GM19324 (cell line): ENCODE measurements around the gene FOXN3.

Experiments used
- ATAC-seq: cut with Tn5 transposase; IDR thresholded peaks from one replicate; pipeline ENCODE4 v1.9.1; 2021; ENCODE audit warnings: mild to moderate bottlenecking, moderate library complexity; ENCODE audit not compliant: unreplicated experiment, low FRiP score

The FOXN3 gene

GRCh38 chr14:89288114-89288513 lies 128.9 kb downstream of the FOXN3 start:
- no peak for ATAC-seq

- no peak for ATAC-seq
Observed at GRCh38 chr14:89284333-89285058, 132.5 kb downstream of the FOXN3 start.

GRCh38 chr14:89283327-89284060 lies 133.5 kb downstream of the FOXN3 start:
- no peak for ATAC-seq

GRCh38 chr14:89282191-89282590 lies 134.8 kb downstream of the FOXN3 start:
- ATAC-seq, result no peak

- no peak for ATAC-seq
Observed at GRCh38 chr14:89280600-89280999, 136.4 kb downstream of the FOXN3 start.

- ATAC-seq, result no peak
Observed at GRCh38 chr14:89279649-89280232, 137.3 kb downstream of the FOXN3 start.

- ATAC-seq, result no peak
Observed at GRCh38 chr14:89277203-89277602, 139.8 kb downstream of the FOXN3 start.

GRCh38 chr14:89276424-89276975 lies 140.5 kb downstream of the FOXN3 start:
- peak; percentile 85 for ATAC-seq

GRCh38 chr14:89270439-89271227 lies 146.4 kb downstream of the FOXN3 start:
- ATAC-seq, result peak; percentile 52

GRCh38 chr14:89269404-89269803 lies 147.6 kb downstream of the FOXN3 start:
- no peak for ATAC-seq

GRCh38 chr14:89268514-89268913 lies 148.5 kb downstream of the FOXN3 start:
- no peak for ATAC-seq

- no peak for ATAC-seq
Observed at GRCh38 chr14:89267656-89268055, 149.4 kb downstream of the FOXN3 start.

GRCh38 chr14:89267163-89267562 lies 149.9 kb downstream of the FOXN3 start:
- ATAC-seq, result no peak

GRCh38 chr14:89266754-89267153 lies 150.3 kb downstream of the FOXN3 start:
- ATAC-seq, result no peak

GRCh38 chr14:89265234-89265633 lies 151.8 kb downstream of the FOXN3 start:
- no peak for ATAC-seq

- ATAC-seq, result no peak
Observed at GRCh38 chr14:89264196-89264800, 152.7 kb downstream of the FOXN3 start.

- no peak for ATAC-seq
Observed at GRCh38 chr14:89262041-89262440, 155.0 kb downstream of the FOXN3 start.

GRCh38 chr14:89260898-89261297 lies 156.1 kb downstream of the FOXN3 start:
- no peak for ATAC-seq

- ATAC-seq, result no peak
Observed at GRCh38 chr14:89259951-89260609, 157.0 kb downstream of the FOXN3 start.
